MM.1S (cell line): ENCODE measurements around the gene KCNQ1.

Experiments
- DNase-seq: peaks from one replicate; pipeline ENCODE4 v3.0.0-alpha.2; 2015
- H2AFZ ChIP-seq: fragments of 300-600 bp; sonication (generic); 2 replicates; pipeline ENCODE4 v1.6.0; 2016; ENCODE audit warnings: antibody characterized with exemption, low read length
- H3F3A ChIP-seq: fragments of 300-600 bp; sonication (generic); 2 replicates; pipeline ENCODE4 v1.6.1; 2016; ENCODE audit warnings: mild to moderate bottlenecking, antibody characterized with exemption, low read length, moderate library complexity, mixed read lengths; ENCODE audit not compliant: insufficient read depth
- H3K27ac ChIP-seq: fragments of 300-600 bp; sonication (generic); 2 replicates; pipeline ENCODE4 v1.5.1; 2016; ENCODE audit warnings: mild to moderate bottlenecking, low read length
- H3K27me3 ChIP-seq: fragments of 300-600 bp; sonication (generic); replicated peaks from 2 replicates; pipeline ENCODE4 v1.6.0; 2016; ENCODE audit warnings: low read length; ENCODE audit not compliant: insufficient read depth
- H3K36me3 ChIP-seq: fragments of 300-600 bp; sonication (generic); replicated peaks from 2 replicates; pipeline ENCODE4 v1.6.1; 2016; ENCODE audit warnings: mild to moderate bottlenecking, low read length, mixed read lengths; ENCODE audit not compliant: insufficient read depth
- H3K4me1 ChIP-seq: fragments of 300-600 bp; sonication (generic); 2 replicates; pipeline ENCODE4 v1.6.1; 2016; ENCODE audit warnings: low read length, mixed read lengths
- H3K4me2 ChIP-seq: fragments of 300-600 bp; sonication (generic); 2 replicates; pipeline ENCODE4 v1.6.0; 2016; ENCODE audit warnings: low read depth, low read length
- H3K4me3 ChIP-seq: fragments of 300-600 bp; sonication (generic); 2 replicates; pipeline ENCODE4 v1.5.1; 2016; ENCODE audit warnings: low read length, mixed read lengths
- H3K79me2 ChIP-seq: fragments of 300-600 bp; sonication (generic); 2 replicates; pipeline ENCODE4 v1.6.1; 2016; ENCODE audit warnings: mixed run types, low read length, mixed read lengths
- H3K9ac ChIP-seq: fragments of 300-600 bp; sonication (generic); 2 replicates; pipeline ENCODE4 v1.6.1; 2016; ENCODE audit warnings: low read length, mixed read lengths
- H3K9me2 ChIP-seq: fragments of 300-600 bp; sonication (generic); replicated peaks from 2 replicates; pipeline ENCODE4 v1.6.1; 2016; ENCODE audit warnings: mild to moderate bottlenecking, low read length, mixed read lengths; ENCODE audit not compliant: insufficient read depth
- H3K9me3 ChIP-seq: fragments of 300-600 bp; sonication (generic); replicated peaks from 2 replicates; pipeline ENCODE4 v1.6.1; 2016; ENCODE audit warnings: mild to moderate bottlenecking, low read length, mixed read lengths; ENCODE audit not compliant: insufficient read depth
- H4K20me1 ChIP-seq: fragments of 300-600 bp; sonication (generic); 2 replicates; pipeline ENCODE4 v1.6.1; 2016; ENCODE audit warnings: mild to moderate bottlenecking, low read length, moderate library complexity, mixed read lengths; ENCODE audit not compliant: insufficient read depth
- CTCF ChIP-seq: fragments of 300-600 bp; sonication (generic); IDR thresholded peaks from 2 replicates; pipeline ENCODE4 v1.5.1; 2016; ENCODE audit warnings: antibody characterized with exemption, low read length, mixed read lengths
- EZH2 ChIP-seq: fragments of 300-600 bp; sonication (generic); optimal IDR thresholded peaks from 2 replicates; pipeline ENCODE3; 2017; ENCODE audit warnings: low read depth, mild to moderate bottlenecking, antibody characterized with exemption, low read length, mixed read lengths
- EZH2phosphoT487 ChIP-seq: fragments of 300-600 bp; sonication (generic); IDR thresholded peaks from 2 replicates; pipeline ENCODE4 v1.6.1; 2018; ENCODE audit warnings: antibody characterized with exemption, low read length

Gene KCNQ1

DNA sequence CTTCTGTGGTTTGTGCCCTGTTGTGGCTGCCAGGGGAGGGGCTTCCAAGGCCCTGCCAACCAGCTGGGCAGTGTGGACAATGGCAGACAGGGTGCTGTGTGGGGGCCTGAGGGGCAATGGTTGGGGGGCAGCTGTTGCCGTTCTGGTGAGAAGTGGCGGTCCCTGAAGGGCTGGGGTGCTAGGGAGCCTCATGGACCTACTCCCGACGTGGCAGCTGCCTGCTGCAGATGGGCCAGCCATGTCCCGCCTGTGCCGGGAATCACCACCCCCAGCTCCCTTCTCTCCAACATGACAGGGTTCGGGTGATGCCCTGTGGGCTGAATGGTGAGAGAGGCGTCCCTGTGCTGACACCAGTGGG, 74.2 kb downstream of the KCNQ1 start:
- H3K4me2 ChIP-seq: no peak overlapping the region
- no peak overlapping the region for H2AFZ ChIP-seq
- H3K27me3 ChIP-seq: no peaks in the 10 kb centered on the region
- no peak overlapping the region for H3K9ac ChIP-seq
- no peaks in the 10 kb centered on the region for H3K4me1 ChIP-seq
- H3K79me2 ChIP-seq: no peaks in the 10 kb centered on the region
- H3K9me3 ChIP-seq: no peaks in the 10 kb centered on the region
- no peaks in the 10 kb centered on the region for H3F3A ChIP-seq
- no peaks in the 10 kb centered on the region for H4K20me1 ChIP-seq
- TF ChIP-seq EZH2 (no peak), CTCF (no peak), EZH2phosphoT487 (no peak)
- no peaks in the 10 kb centered on the region for H3K9me2 ChIP-seq
- H3K36me3 ChIP-seq: no peaks in the 10 kb centered on the region
- no peak overlapping the region for H3K4me3 ChIP-seq
- no peak for DNase-seq
- H3K27ac ChIP-seq: no peak overlapping the region

DNA sequence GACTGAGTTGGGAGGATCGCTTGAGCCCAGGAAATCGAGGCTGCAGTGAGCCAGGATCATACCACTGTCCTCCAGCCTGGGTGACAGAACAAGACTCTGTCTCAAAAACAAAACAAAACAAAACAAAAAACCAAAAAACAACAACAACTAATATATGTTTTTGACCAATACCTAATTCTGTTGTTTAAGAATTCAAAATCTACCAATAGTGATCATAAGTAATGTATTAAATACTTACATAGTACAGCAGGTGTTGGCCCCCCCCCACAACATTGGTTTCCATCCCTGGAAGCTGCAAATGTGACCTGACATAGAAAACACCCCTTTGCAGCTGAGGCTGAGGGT, 74.7 kb downstream of the KCNQ1 start:
- TF ChIP-seq EZH2 (no peak), CTCF (no peak), EZH2phosphoT487 (no peak)

GRCh38 chr11:2519862-2520735, 75.3 kb downstream of the KCNQ1 start:
- Histone ChIP-seq H3K4me3 (no peak overlapping the region), H3K9me3 (no peaks in the 10 kb centered on the region), H2AFZ (no peak overlapping the region), H3K9ac (no peak overlapping the region), H3K27me3 (no peaks in the 10 kb centered on the region), H3K36me3 (no peaks in the 10 kb centered on the region), H3K27ac (no peak overlapping the region), H3K79me2 (no peaks in the 10 kb centered on the region), H4K20me1 (no peaks in the 10 kb centered on the region), H3K4me1 (no peaks in the 10 kb centered on the region), H3F3A (no peaks in the 10 kb centered on the region), H3K4me2 (no peak overlapping the region), H3K9me2 (no peaks in the 10 kb centered on the region)
- TF ChIP-seq EZH2phosphoT487 (no peak), EZH2 (no peak), CTCF (no peak)
- no peak for DNase-seq

More for the DNA sequence above, 74.7 kb downstream of the KCNQ1 start:
- Histone ChIP-seq H2AFZ (no peak overlapping the region), H3K4me1 (no peaks in the 10 kb centered on the region), H3K4me2 (no peak overlapping the region), H3F3A (no peaks in the 10 kb centered on the region), H3K36me3 (no peaks in the 10 kb centered on the region), H3K9me3 (no peaks in the 10 kb centered on the region), H4K20me1 (no peaks in the 10 kb centered on the region), H3K9me2 (no peaks in the 10 kb centered on the region), H3K27me3 (no peaks in the 10 kb centered on the region), H3K27ac (no peak overlapping the region), H3K79me2 (no peaks in the 10 kb centered on the region), H3K4me3 (no peak overlapping the region), H3K9ac (no peak overlapping the region)
- DNase-seq: no peak
